HG02885 (cell line): ENCODE data around the gene SYNDIG1.

Source experiments
- ATAC-seq: cut with Tn5 transposase; IDR thresholded peaks from one replicate; pipeline ENCODE4 v1.9.1; 2021; ENCODE audit warnings: mild to moderate bottlenecking; ENCODE audit not compliant: unreplicated experiment, poor library complexity

Gene SYNDIG1

GRCh38 chr20:24490598-24490997 lies 21.2 kb downstream of the SYNDIG1 start:
- ATAC-seq: no peak

GRCh38 chr20:24491041-24491756 lies 21.8 kb downstream of the SYNDIG1 start:
- ATAC-seq: no peak

- ATAC-seq: no peak
Measured at GRCh38 chr20:24492031-24492607, 22.7 kb downstream of the SYNDIG1 start.

GRCh38 chr20:24492698-24493097 lies 23.3 kb downstream of the SYNDIG1 start:
- no peak for ATAC-seq

GRCh38 chr20:24493181-24493580 lies 23.8 kb downstream of the SYNDIG1 start:
- ATAC-seq: no peak

GRCh38 chr20:24493661-24494459 lies 24.4 kb downstream of the SYNDIG1 start:
- ATAC-seq: no peak

GRCh38 chr20:24494460-24494920 lies 25.1 kb downstream of the SYNDIG1 start:
- no peak for ATAC-seq

- no peak for ATAC-seq
Measured at GRCh38 chr20:24495266-24495665, 25.8 kb downstream of the SYNDIG1 start.

GRCh38 chr20:24497851-24498250 lies 28.4 kb downstream of the SYNDIG1 start:
- no peak for ATAC-seq

GRCh38 chr20:24498641-24499040 lies 29.2 kb downstream of the SYNDIG1 start:
- ATAC-seq: no peak

GRCh38 chr20:24499472-24499871 lies 30.0 kb downstream of the SYNDIG1 start:
- no peak for ATAC-seq

- ATAC-seq: no peak
Measured at GRCh38 chr20:24501764-24502556, 32.5 kb downstream of the SYNDIG1 start.

- ATAC-seq: no peak
Measured at GRCh38 chr20:24502661-24503060, 33.2 kb downstream of the SYNDIG1 start.

GRCh38 chr20:24503352-24503931 lies 34.0 kb downstream of the SYNDIG1 start:
- no peak for ATAC-seq

GRCh38 chr20:24504331-24505285 lies 35.2 kb downstream of the SYNDIG1 start:
- no peak for ATAC-seq

GRCh38 chr20:24506146-24506545 lies 36.7 kb downstream of the SYNDIG1 start:
- ATAC-seq: no peak

GRCh38 chr20:24506696-24507095 lies 37.3 kb downstream of the SYNDIG1 start:
- no peak for ATAC-seq

- no peak for ATAC-seq
Measured at GRCh38 chr20:24507182-24507853, 37.9 kb downstream of the SYNDIG1 start.
